Thyroid gland (tissue), 4 donors: Measurements from ENCODE around the gene TSPAN4. TPM values are rescaled to one million over a fixed set of nuclear protein-coding genes. Genes with fewer than 3 reads are reported as not detected.

ENCODE experiments used
- DNase-seq, 2 donors: peaks; one replicate each; pipeline ENCODE4 v3.0.0-alpha.2; 2019
- H3K27ac ChIP-seq, 3 donors: fragments of 200-600 bp; sonication (generic); 1 replicate in 2 of 3; 2 replicates in 1 of 3; pipeline ENCODE4 v1.5.1; 2016 to 2019; ENCODE audit warnings: mild to moderate bottlenecking in 1 of 3, moderate library complexity in 1 of 3
- H3K27me3 ChIP-seq: fragments of 200-600 bp; sonication (generic); one replicate; pipeline ENCODE4 v1.5.1; 2019
- H3K36me3 ChIP-seq, 2 donors: fragments of 200-600 bp; sonication (generic); one replicate each; pipeline ENCODE4 v1.5.1; 2016 to 2019
- H3K4me1 ChIP-seq, 2 donors: fragments of 200-600 bp; sonication (generic); one replicate each; pipeline ENCODE4 v1.5.1; 2017 to 2019
- H3K4me3 ChIP-seq, 3 donors: fragments of 200-600 bp; sonication (generic); replicated peaks in 1 of 3; 1 replicate in 2 of 3; 2 replicates in 1 of 3; pipeline ENCODE4 v1.5.1; 2016; ENCODE audit warnings: mild to moderate bottlenecking in 1 of 3
- H3K9me3 ChIP-seq: fragments of 200-600 bp; sonication (generic); one replicate; pipeline ENCODE4 v1.5.1; 2017
- POLR2A ChIP-seq, 2 donors: fragments of 450-650 bp; IDR thresholded peaks; one replicate each; pipeline ENCODE4 v1.6.1; 2017; ENCODE audit warnings: antibody characterized with exemption in 2 of 2, mild to moderate bottlenecking in 2 of 2, moderate library complexity in 1 of 2
- WGBS, 2 donors: methylation state at CpG; one replicate each; pipeline ENCODE4 v1.1.5; 2017; 5-methylcytosine and 5-hydroxymethylcytosine counted together
- intact Hi-C: fragments of 100-400 bp; cut with DNase I; formaldehyde crosslinking; loops from one replicate; pipeline ENCODE4 v1.15.1; 2023
- total RNA-seq, 4 donors: library from RNA; depleted of rRNA; stranded (reverse); fragments of >200 nt; gene quantifications; one replicate each; pipeline ENCODE4 v1.2.3, GENCODE V29; 2016
- TF ChIP-seq, protein P1 (sequence below), 6 experiments: fragments of 200-600 bp in 3 of 6; fragments of 450-650 bp in 3 of 6; sonication (generic) in 3 of 6; IDR thresholded peaks; one replicate each; pipeline ENCODE4 v1.5.1; 2016 to 2019; ENCODE audit warnings: antibody characterized with exemption in 6 of 6, mild to moderate bottlenecking in 2 of 6, inconsistent platforms in 1 of 6, moderate library complexity in 1 of 6

Gene TSPAN4
- total RNA-seq, 4 donors from 2014 or later = 86.1 to 127 (median 107) TPM

- peaks cover 11 to 15% of the 10 kb centered on the region in 2 donors for H3K36me3 ChIP-seq
- peak overlapping the region in 1 of 3 donors; percentile 23 for H3K4me3 ChIP-seq
- H3K27ac ChIP-seq = peak overlapping the region in 2 of 3 donors; percentile 27 to 49
- H3K4me1 ChIP-seq = peaks cover 61 to 69% of the 10 kb centered on the region in 2 donors
- no peak for TF ChIP-seq POLR2A (IDR thresholded peaks at IDR 0.05)
- TF ChIP-seq, protein P1, sequence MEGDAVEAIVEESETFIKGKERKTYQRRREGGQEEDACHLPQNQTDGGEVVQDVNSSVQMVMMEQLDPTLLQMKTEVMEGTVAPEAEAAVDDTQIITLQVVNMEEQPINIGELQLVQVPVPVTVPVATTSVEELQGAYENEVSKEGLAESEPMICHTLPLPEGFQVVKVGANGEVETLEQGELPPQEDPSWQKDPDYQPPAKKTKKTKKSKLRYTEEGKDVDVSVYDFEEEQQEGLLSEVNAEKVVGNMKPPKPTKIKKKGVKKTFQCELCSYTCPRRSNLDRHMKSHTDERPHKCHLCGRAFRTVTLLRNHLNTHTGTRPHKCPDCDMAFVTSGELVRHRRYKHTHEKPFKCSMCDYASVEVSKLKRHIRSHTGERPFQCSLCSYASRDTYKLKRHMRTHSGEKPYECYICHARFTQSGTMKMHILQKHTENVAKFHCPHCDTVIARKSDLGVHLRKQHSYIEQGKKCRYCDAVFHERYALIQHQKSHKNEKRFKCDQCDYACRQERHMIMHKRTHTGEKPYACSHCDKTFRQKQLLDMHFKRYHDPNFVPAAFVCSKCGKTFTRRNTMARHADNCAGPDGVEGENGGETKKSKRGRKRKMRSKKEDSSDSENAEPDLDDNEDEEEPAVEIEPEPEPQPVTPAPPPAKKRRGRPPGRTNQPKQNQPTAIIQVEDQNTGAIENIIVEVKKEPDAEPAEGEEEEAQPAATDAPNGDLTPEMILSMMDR (IDR thresholded peaks at IDR 0.05) = no peak
- intact Hi-C loops = loop anchor here (10.0 kb wide), 1 partner anchor 85 kb away; the partner anchor contains the start of gene CHID1
- 32 to 49% methylated on average over 8 to 16 of the region's 40 CpGs for WGBS, 2 donors
- DNase-seq = peak in 1 of 2 donors; percentile 43
- no peaks in the 10 kb centered on the region for H3K9me3 ChIP-seq
- no peaks in the 10 kb centered on the region for H3K27me3 ChIP-seq
These were observed 13.3 kb upstream of the TSPAN4 start for GRCh38 chr11:829176-829846.

- H3K4me3 ChIP-seq = peak overlapping the region in 1 of 3 donors; percentile 23
- H3K27me3 ChIP-seq = no peaks in the 10 kb centered on the region
- no peak for DNase-seq
- H3K4me1 ChIP-seq = peaks cover 67 to 75% of the 10 kb centered on the region in 2 donors
- H3K9me3 ChIP-seq = no peaks in the 10 kb centered on the region
- 2 to 24% methylated on average over 5 to 20 of the region's 39 CpGs for WGBS, 2 donors
- peaks cover 5 to 9% of the 10 kb centered on the region in 2 donors for H3K36me3 ChIP-seq
- intact Hi-C loops = loop anchor here (10.0 kb wide), 1 partner anchor 85 kb away; the partner anchor contains the start of gene CHID1
- peak overlapping the region in 2 of 3 donors; percentile 12 to 27 for H3K27ac ChIP-seq
- TF ChIP-seq POLR2A (IDR thresholded peaks at IDR 0.05) = no peak
- TF ChIP-seq, protein P1 (IDR thresholded peaks at IDR 0.05) = no peak
These were observed 12.8 kb upstream of the TSPAN4 start for GRCh38 chr11:829847-830294.

DNA sequence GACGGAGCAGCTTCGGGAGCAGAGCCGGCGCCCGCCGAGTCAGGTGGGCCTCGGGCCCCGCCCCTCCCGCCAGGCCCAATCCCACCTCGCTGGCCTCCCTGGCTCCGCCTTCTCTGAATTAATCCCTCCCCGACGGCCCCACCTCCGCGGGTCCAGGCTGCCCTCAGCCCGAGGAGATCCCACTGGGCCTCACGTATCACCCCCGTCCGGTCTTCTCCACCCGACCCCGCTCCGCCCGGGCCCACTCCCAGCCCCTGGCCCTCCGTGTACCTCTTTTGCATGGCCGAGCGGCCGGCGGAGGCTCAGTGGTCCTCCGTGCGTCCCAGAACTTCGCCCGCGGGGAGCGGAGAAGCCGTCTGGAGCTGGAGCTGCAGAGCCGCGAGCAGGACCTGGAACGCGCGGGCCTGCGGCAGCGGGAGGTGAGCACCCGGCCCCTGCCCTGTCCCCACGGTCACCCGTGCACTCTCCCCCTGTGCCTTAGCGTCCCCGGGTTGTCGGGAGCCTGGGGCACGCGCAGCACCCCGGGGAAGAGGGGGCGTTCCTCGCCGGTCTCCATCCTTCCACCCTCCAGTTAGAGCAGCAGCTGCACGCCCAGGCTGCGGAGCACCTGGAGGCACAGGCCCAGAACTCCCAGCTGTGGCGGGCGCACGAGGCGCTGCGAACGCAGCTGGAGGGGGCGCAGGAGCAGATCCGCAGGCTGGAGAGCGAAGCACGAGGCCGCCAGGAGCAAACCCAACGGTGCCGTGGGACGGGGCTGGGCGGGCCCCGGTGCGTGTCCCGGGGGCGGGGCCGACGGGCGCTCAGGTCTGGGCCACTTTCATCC lies 12.1 kb upstream of the TSPAN4 start:
- H3K36me3 ChIP-seq = peaks cover 0 to 3% of the 10 kb centered on the region in 2 donors
- 2 to 4% methylated on average over 18 to 30 of the region's 78 CpGs for WGBS, 2 donors
- peak in 1 of 2 donors; percentile 51 for TF ChIP-seq POLR2A (IDR thresholded peaks at IDR 0.05)
- TF ChIP-seq, protein P1 (IDR thresholded peaks at IDR 0.05) = no peak
- DNase-seq = peak; percentile 81
- no peaks in the 10 kb centered on the region for H3K27me3 ChIP-seq
- no peaks in the 10 kb centered on the region for H3K9me3 ChIP-seq
- intact Hi-C loops = no loop called here
- H3K4me3 ChIP-seq = peak overlapping the region in 1 of 3 donors; percentile 23
- peaks cover 67 to 80% of the 10 kb centered on the region in 2 donors for H3K4me1 ChIP-seq
- no peak overlapping the region for H3K27ac ChIP-seq

DNA sequence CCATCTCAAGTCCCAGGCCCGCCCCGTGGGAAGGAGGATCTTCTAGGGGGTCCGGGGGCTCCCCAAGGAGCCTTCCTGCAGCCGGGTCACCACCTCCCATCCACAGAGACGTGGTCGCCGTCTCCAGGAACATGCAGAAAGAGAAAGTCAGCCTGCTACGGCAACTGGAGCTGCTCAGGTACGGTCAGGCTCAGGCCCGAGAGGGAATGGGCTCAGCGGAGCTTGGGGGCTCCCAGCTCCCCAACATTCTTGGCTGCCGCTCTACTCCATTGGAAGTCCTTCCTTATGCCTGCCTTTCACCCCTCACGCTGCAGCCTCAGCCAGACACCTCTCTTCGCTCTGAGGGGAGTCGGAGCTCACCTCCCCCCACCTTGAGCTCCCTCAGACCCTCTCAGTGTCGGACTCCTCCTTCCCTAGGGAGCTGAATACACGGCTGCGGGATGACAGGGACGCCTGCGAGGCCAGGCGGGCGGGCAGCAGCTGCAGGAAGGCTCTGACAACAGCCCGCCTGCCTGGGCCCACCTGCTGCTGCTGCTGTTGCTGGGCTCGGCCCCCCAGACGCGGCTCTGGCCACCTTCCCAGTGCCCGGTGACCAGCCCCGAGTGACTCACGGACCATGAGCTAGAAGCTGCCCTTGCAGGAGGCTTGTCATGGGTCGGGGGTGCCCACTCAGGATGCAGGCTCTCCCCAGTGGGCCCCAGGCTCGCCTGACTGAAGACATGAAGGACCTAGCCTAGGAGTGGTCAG lies 11.4 kb upstream of the TSPAN4 start:
- TF ChIP-seq, protein P1 (IDR thresholded peaks at IDR 0.05) = no peak
- no peak for TF ChIP-seq POLR2A (IDR thresholded peaks at IDR 0.05)
- Histone ChIP-seq H3K27ac (no peak overlapping the region), H3K27me3 (no peaks in the 10 kb centered on the region), H3K36me3 (peaks cover 2 to 3% of the 10 kb centered on the region in 2 donors), H3K4me3 (peak overlapping the region in 1 of 3 donors; percentile 23), H3K4me1 (peaks cover 67 to 77% of the 10 kb centered on the region in 2 donors), H3K9me3 (no peaks in the 10 kb centered on the region)
- intact Hi-C loops = no loop called here
- DNase-seq = no peak
- 71 to 74% methylated on average over 19 of the region's 31 CpGs for WGBS, 2 donors
